Fibroblast of the conjunctiva (primary cell): ENCODE measurements around the gene LIN54.
"Not testable (repeated sequence)": the region's sequence is repeated elsewhere in the genome, so short reads cannot be mapped to it uniquely, and the experiment has no call there.

Experiments used
- DNase-seq: peaks from one replicate; pipeline ENCODE4 v3.0.0-alpha.2; 2010; ENCODE audit warnings: low read depth

The LIN54 gene

DNA sequence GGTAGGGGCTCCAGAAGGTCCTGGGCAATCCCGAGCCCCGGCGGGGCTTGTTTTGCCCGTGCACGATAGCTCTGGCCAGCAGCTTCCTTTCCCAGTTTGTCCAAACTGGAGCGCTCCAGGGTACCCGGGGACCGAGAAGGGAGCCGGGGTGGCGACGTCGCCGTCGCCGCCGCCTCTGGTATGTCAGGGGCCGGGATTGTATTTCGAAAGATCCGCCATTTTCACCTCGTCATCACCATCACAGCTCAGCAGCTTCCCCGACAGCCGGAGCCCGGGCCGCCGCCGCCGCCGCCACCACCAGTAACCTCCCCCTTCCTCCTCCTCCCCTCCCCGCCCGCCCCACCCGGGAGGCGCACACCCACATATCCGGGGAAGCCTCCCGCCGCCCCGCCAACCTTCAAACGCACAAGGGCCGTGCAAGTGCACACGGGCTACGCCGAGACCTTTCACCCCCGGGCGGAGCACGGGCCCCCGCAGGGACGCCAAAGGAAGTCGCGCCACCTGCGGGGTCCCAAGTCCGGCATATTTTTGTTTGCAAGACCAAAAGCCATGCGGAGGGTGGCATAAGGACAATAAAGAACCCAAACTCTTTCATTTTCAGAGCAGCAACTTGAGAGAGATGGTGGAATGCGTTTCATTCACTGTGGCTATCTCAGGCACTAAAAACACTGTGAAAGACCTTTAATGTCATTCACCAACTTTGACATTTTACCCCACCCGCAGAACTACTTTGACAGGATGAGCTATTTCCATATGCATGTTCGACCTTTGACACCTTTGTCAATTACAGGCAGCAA lies at the start of gene LIN54:
LIN54 (minus strand) TSS at position 302 of the 797 bp plus-strand sequence. CDS start 25,979 bp downstream, outside the sequence.
- peak; percentile 36 for DNase-seq

DNA sequence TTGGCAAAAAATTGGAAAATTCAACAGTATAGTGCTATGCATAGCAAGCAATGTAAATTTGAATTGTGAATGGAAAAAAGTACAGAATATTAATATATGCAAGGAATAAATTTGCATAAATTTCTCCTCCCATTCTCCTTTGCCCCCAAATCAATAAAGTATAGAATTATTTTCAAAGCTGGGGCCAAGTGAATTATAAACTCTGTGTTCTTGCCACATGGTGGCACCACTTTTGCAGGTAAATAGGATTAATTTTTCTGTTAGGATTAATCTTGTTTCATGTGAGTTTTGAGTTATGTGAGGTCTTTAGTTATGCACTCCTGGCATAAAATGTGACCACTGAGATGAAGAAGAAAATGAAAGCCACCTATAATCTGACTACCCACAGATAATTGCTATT lies 44.3 kb upstream of the LIN54 start:
- no peak for DNase-seq

DNA sequence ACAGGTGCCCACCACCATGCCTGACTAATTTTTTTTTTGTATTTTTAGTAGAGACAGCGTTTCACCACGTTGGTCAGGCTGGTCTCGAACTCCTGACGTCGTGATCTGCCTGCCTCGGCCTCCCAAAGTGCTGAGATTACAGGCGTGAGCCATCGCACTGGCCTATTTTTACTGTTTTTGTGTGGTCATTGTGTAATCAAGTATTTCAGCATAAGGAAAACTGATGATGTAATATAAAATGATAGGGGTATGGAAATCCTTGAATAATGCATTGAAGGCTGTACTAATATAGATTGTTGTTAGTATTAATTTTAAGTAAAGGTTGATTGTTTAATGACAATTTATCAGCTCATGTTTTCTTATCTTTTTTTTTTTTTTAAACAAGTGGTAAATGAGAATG lies 38.2 kb upstream of the LIN54 start:
- DNase-seq = not testable (repeated sequence)

DNA sequence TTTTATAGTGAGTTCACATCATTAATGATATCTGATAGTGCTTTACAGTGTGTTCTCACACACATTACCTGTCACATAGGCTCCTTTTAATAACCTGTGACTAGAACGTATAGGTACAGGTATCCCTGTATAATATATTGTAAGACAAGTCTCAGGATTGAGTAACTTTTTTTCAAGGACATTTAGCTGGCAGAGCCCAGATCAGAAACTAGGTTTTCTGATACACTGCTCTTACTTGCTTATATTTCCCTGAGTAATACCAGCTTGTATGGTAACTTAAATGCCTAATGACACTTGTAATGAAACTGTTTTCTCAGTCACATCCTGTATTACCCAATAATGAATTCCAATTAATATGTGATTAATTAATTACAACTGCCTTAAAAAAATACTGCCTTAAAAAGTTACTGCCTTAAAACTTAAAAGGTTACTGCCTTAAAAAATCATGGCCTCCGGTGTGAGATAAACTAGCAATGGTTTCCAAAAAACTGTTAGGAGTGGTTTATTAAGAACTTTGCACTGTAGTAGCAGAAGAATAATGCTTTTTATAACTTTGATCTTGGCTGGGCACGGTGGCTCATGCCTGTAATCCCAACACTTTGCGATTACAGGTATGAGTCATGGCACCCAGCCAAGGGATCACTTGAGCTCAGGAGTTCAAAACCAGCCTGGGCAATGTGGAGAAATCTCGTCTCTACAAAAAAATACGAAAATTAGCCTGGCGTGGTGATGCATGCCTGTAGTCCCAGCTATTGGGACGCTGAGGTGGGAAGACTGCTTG lies 36.3 kb upstream of the LIN54 start:
- DNase-seq = no peak

DNA sequence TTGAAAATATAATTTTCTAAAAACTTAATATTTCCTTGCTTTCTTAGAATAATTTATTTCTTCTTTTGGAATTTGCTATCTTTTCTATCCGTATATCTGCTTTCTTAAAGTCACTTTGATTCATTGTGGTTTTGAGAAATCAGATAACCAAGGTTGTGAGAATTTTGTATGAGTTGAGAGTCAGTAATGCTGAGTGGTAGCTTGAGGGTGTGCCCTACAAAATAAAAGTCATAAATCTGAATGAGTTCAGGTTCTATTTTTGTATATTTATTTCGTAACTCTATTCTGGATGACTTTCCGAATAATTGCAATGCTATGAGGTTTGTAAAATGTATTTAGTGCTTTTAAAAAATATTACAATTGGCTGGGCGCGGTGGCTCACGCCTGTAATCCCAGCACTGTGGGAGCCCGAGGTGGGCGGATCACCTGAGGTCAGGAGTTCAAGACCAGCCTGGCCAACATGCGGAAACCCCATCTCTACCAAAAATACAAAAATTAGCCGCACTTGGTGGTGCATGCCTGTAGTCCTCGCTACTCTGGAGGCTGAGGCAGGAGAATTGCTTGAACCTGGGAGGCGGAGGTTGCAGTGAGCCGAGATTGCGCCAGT lies 33.3 kb upstream of the LIN54 start:
- no peak for DNase-seq

DNA sequence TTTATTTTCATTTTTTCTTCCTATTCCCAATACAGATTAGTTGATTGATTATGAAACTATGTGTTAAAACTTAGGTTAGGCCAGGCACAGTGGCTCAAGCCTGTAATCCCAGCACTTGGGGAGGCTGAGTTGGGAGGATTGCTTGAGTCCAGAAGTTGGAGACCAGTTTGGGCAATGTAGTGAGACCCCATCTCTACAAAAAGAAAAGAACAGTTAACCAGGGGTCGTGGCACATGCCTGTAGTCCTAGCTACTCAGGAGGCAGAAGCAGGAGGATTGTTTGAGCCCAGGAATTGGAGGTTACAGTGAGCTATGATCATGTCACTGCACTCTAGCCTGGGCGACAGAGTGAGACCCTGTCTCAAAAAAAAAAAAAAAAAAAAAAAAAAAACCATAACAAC lies 32.5 kb upstream of the LIN54 start:
- DNase-seq = not testable (repeated sequence)

DNA sequence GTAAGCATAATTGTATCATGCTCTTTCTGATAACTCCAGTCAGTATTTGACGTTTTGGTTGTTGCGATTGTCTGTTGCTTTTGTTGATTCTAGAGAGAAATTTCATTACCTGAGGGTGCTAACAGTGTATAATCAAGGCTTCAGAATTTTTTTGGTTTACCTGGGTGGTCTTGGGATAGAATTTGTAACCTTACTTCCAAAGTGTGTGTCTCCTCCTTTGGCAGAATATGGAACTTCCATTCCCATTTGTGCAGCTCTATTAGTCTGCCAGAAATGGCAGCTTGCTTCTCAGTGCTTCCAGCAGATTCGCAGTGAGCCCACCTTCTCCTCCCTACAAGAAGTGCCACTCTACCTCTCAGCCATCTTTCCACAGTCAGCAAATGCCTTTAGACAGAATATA lies 29.6 kb upstream of the LIN54 start:
- DNase-seq = no peak

DNA sequence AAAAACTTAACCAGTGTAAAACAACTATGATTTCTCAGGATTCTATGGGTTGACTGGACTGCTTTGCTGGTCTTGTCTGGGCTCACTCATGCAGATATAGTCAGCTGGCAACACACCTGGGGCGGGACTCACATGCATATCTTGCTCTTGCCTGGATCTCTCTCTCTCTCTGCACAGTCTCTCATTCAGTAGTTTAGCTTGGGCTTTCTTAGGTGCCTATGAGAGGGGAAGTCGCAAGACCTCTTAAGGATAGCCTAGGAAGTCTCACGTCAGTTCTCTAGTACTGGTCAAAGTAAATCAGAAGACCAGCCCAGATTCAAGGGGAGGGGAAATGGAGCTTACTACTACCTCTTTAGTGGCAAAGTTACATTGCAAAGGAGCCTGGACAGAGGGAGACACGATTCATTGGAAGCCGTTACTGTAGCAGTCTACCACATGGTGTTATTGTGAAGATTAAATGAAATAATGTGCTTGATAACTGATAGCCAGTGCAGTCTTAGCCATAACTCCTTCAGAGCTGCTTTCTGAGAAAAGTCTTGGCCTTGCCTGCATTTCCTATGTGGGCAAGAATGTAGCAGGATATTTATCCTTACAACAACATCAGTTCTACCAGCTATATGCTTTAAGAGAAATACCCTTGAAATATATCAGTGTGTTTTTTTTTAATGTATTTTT lies 26.5 kb upstream of the LIN54 start:
- DNase-seq = no peak

DNA sequence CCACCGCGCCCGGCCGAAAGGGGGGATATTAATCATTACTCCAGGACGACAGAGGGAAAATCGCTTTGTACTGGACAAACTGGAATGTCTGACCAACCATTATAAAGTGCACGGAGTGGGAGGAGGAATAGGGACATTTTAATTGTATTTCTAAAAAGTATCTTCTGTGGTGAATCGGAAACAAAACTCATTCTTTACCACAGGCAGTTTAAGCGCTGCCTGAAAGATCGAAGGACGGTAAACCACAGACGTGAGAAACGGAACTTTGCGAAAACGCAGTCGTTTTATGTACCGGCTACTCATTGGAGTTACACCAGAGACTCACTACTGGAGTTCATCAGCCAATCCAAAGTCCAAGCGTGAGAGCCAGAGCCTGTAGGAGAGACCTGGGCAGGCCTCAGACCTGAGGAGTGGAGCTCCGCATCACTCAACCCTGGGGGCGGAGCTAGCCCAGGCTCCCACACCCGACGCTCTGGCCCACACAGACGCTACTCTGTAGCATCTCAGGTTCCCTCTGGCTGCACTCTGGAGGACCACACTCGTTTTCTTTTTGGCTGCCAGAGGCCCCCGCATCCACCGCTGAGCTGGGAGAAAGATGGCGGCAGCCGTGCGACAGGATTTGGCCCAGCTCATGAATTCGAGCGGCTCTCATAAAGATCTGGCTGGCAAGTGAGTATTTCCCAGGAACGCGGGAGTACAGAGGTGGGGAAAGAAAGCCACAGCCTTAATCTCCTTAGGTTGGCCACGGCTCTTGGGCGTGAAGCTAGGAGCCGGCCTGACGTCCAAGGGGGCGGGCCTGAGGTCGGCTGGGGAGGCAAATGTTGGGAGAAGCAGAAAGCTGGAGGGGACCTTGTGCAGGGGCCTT lies 24.2 kb upstream of the LIN54 start, which contains the start of gene COPS4:
COPS4 (plus strand) TSS at position 554 of the 865 bp plus-strand sequence; CDS start at position 596, 42 bp downstream.
- DNase-seq = peak; percentile 100

DNA sequence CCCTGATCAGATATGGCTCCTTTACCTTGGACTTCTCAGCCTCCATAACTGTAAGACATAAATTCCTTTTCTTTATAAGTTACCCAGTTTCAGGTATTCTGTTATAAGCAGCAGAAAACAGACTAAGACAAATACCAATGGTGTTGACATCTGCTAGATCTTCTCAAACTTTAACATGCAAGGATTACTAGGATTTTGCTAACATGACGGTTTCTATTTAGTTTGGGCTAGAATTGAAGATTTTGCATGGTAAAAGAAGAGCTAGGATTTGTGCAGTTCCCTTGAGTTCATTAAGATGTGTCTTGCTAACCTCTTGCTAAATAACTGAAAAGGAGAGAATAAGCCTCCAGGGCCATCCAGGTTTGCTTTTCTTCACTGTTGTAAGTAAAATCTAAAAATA lies 19.1 kb upstream of the LIN54 start:
- DNase-seq = no peak

DNA sequence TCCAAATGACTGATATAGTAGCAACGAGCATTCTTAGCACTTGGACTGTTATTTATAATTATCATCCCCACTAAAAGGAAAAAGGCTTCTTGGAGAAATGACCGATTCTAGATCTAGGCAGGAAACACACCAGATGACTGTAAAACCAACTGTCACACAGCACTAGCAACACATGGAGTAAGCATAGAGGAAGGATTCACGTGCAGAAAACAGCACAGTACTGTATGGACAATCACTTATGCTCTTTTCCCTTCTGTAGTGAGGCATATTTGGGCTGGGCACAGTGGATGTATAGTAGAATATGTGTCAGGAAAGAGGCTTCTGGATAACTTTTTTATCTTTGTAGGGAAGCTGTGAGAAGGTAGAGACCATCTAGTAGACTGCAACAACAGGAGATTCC lies 18.4 kb upstream of the LIN54 start:
- no peak for DNase-seq

DNA sequence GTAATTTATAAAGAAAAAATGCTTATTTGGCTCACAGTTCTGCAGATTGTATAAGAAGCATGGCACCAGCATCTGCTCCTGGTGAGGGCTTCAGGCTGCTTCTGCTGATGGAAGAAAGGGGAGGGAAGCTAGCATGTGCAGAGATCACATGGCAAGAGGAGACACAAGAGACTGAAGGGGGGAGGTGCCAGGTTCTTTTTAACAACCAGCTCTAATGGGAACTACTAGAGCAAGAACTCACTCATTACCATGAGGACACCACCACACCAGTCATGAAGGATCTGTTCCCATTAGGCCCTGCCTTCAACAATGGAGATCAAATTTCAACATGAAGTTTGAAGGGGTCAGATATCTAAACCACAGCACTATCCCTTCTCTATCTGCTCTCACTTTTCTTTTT lies 14.9 kb upstream of the LIN54 start:
- no peak for DNase-seq

DNA sequence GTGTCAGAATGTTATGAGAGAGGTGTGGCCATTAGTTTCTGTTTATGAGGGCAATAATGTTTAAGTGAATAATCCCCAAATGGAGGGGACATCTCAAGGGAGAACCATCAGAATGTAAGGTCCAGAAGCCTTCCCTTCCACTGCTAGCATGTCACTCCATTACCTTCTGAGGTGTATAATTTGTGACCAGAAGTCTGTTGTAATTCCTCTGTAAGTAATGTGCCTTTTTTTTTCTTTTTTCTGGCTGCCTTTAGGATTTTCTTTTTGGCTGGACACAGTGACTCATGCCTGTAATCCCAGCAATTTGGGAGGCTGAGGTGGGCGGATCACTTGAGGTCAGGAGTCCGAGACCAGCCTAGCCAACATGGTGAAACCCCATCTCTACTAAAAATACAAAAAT lies 13.6 kb upstream of the LIN54 start:
- DNase-seq = no peak

DNA sequence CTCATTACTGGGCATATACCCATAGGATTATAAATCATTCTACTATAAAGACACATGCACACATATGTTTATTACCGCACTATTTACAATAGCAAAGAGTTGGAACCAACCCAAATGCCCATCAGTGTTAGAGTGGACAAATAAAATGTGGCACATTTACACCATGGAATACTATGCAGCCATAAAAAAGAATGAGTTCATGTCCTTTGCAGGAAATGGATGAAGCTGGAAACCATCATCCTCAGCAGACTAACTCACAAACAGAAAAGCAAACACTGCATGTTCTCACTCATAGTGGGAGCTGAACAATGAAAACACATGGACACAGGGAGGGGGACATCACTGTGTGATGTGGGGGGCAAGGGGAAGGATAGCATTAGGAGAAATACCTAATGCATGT lies 13.0 kb upstream of the LIN54 start:
- DNase-seq = not testable (repeated sequence)

DNA sequence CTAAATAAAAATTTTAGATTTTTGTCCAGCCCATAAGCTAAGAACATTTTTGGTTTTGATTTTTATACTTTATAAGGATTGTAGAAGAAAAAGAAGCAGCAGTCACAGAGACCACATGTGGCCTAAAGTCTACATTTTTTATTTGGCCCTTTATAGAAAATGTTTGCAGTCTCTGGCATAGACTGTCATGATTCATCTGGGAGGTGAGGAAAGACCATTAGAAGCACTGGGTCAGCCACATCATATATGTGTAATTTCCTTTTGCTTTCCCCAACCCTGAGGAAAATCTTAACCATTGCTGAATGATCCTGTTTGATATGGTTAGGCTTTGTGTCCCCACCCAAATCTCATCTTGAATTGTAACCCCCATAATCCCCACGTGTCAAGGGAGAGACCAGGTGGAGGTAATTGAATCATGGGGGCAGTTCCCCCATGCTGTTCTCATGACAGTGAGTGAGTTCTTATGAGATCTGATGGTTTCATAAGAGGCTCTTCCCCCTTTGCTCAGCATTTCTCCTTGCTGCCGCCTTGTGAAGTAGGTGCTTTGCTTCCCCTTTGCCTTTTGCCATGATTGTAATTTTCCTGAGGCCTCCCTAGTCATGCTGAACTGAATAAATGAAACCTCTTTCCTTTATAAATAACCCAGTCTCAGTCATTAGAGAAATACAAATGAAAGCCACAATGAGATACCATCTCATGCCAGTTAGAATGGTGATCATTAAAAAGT lies 12.3 kb upstream of the LIN54 start:
- no peak for DNase-seq

DNA sequence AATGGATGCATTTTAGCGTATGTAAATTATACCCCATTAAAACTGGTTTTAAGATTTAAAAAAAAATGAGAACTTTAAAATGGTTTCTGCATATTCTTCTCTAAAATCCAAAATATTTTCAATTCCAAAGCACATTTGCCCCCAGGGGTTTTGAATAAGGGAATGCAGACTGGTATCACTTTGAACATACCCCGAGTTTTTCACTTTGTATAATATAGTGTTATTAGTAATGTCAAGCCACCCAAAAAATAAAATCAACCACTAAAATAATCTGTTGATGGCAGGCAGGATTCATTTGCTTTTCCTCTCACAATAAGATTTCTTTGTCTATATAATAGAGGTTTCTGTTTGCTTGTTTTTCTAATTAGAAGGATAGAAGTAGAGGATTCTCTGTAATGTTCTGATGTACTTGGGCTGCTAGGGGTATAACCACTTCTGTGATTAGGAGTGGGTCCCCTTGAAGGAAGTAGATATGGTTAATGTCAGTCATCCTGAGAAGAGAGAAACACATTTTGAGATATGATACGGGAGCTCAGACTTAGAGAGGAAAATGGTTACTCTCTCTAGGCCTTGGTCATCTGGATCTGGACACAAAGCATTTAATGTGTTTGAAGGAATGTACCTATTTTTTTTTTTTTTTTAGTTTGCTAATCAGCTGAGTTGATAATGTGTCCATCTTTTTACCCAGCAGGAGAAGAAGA lies 9.3 kb upstream of the LIN54 start:
- no peak for DNase-seq

DNA sequence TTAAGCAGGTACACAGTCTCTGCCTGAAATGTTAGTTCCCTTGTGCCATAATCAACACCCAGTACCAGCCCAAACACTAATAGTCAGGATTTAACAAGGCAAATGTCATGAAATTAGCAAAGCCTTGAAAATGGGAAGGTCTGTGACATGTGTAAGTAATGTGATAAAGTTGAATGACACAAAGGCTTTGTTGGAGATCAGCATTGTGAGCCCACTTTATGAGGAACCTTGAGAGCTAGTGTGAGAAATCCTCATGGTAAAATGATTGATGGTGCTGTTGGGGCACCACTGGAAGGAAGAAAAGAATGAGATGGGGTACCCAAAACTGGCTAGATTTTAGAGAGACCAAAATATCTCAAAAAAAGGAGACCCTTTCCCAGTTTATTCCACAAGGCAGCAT lies 3.3 kb upstream of the LIN54 start:
- DNase-seq = no peak

DNA sequence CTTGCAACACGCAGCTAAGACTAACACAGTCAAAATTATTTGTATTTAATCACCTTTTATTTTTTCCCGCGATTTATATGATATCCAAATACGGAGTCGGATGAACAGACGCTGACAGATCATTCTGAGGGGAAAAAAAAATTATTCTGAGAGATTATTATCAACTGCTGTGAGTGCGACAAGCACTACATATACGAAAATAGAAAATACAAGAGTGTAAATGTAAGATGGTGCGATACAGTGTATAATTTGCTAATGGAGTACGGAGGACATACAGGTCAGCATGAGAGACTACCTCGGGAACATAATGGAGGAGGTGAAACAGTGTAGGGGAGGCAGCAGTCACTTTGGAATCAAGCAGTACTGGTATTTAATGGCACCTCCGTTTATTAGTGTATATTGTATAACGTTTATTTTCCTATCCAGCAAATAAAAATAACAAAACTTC lies 2.8 kb upstream of the LIN54 start:
- DNase-seq = no peak

DNA sequence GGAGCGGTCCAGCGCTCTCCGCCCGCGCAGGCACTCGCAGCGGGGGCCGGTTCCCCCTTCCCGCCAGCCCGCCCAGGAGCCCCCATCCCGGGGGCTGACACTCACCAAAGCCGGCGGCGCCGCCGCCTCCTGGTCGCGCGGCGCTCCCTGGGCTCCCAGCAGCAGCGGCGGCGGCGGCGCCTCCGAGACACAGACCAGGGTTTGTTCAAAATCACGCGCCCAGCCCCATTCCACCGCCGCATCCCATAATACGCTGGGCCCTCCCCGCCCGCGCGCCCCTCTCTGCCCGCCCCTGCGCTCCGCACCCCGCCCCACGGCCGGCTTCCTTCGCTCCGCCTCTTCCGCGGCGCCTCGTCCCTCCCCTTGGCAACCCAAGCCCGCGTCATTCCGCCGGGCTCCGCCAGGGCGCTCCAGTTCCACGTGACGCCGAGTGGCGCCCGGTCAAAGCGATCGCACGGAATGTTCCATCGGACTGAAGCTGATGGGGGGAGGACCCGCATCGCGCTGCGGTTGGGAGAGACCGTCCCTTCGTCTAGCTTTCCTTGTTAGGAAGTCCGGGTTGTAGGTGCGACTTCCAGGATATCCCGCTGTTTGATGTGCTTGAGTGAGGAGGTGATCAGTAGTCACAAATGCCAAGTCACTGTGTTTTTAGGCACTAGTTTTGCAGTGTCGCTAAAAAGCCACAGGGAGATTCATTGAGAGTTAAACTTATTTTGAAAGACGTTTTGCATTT lies 2.2 kb upstream of the LIN54 start:
- peak; percentile 96 for DNase-seq
